DMS 273 (cell line): ENCODE results near the gene ACOXL.

ENCODE experiments used
- DNase-seq: peaks from one replicate; lab custom pipeline; 2025; ENCODE audit not compliant: unreplicated experiment; lab: John Stamatoyannopoulos, UW

ACOXL gene

GRCh38 chr2:110872521-110872920, 140.1 kb downstream of the ACOXL start:
- DNase-seq = no peak

- DNase-seq = no peak
These were observed 140.7 kb downstream of the ACOXL start for GRCh38 chr2:110873056-110873502.

GRCh38 chr2:110873597-110874452, 141.5 kb downstream of the ACOXL start:
- no peak for DNase-seq

- DNase-seq = no peak
These were observed 142.3 kb downstream of the ACOXL start for GRCh38 chr2:110874453-110875383.

- DNase-seq = no peak
These were observed 143.0 kb downstream of the ACOXL start for GRCh38 chr2:110875384-110875725.

GRCh38 chr2:110876167-110876999, 144.0 kb downstream of the ACOXL start:
- no peak for DNase-seq

GRCh38 chr2:110877031-110877827, 144.9 kb downstream of the ACOXL start:
- DNase-seq = no peak

- no peak for DNase-seq
These were observed 145.8 kb downstream of the ACOXL start for GRCh38 chr2:110878150-110878549.

GRCh38 chr2:110881908-110882307, 149.5 kb downstream of the ACOXL start:
- DNase-seq = no peak

GRCh38 chr2:110883406-110883805, 151.0 kb downstream of the ACOXL start:
- no peak for DNase-seq

GRCh38 chr2:110885256-110885655, 152.9 kb downstream of the ACOXL start:
- DNase-seq = no peak

- DNase-seq = no peak
These were observed 154.6 kb downstream of the ACOXL start for GRCh38 chr2:110886826-110887573.

- no peak for DNase-seq
These were observed 156.0 kb downstream of the ACOXL start for GRCh38 chr2:110888411-110888810.

- DNase-seq = no peak
These were observed 159.3 kb downstream of the ACOXL start for GRCh38 chr2:110891626-110892025.

GRCh38 chr2:110896226-110896625, 163.9 kb downstream of the ACOXL start:
- no peak for DNase-seq

- DNase-seq = no peak
These were observed 165.6 kb downstream of the ACOXL start for GRCh38 chr2:110897966-110898365.

- DNase-seq = no peak
These were observed 167.8 kb downstream of the ACOXL start for GRCh38 chr2:110900191-110900590.

- no peak for DNase-seq
These were observed 171.2 kb downstream of the ACOXL start for GRCh38 chr2:110903548-110903947.

- no peak for DNase-seq
These were observed 171.9 kb downstream of the ACOXL start for GRCh38 chr2:110904116-110904778.
